Smooth muscle cell of the brain vasculature (primary cell): ENCODE data around the gene PHEX.

Experiments used
- DNase-seq: peaks from one replicate; pipeline ENCODE4 v3.0.0-alpha.2; 2012; ENCODE audit warnings: low read depth, low spot score

Gene PHEX

GRCh38 chrX:22040184-22040583, 8.1 kb downstream of the PHEX start:
- no peak for DNase-seq

GRCh38 chrX:22041907-22042530, 9.9 kb downstream of the PHEX start:
- no peak for DNase-seq

GRCh38 chrX:22043872-22044271, 11.7 kb downstream of the PHEX start:
- no peak for DNase-seq

GRCh38 chrX:22047468-22047867, 15.3 kb downstream of the PHEX start:
- no peak for DNase-seq

- no peak for DNase-seq
Measured at GRCh38 chrX:22053481-22053880, 21.4 kb downstream of the PHEX start.

GRCh38 chrX:22056235-22056634, 24.1 kb downstream of the PHEX start:
- no peak for DNase-seq

GRCh38 chrX:22057667-22058066, 25.5 kb downstream of the PHEX start:
- DNase-seq, result no peak

GRCh38 chrX:22059775-22060174, 27.6 kb downstream of the PHEX start:
- DNase-seq, result no peak

GRCh38 chrX:22060415-22061280, 28.5 kb downstream of the PHEX start:
- no peak for DNase-seq

GRCh38 chrX:22063284-22063683, 31.2 kb downstream of the PHEX start:
- no peak for DNase-seq

GRCh38 chrX:22069586-22069985, 37.5 kb downstream of the PHEX start:
- no peak for DNase-seq

- no peak for DNase-seq
Measured at GRCh38 chrX:22073928-22074327, 41.8 kb downstream of the PHEX start.

- no peak for DNase-seq
Measured at GRCh38 chrX:22078117-22078516, 46.0 kb downstream of the PHEX start.

- peak; percentile 18 for DNase-seq
Measured at GRCh38 chrX:22081475-22082092, 49.5 kb downstream of the PHEX start.

- no peak for DNase-seq
Measured at GRCh38 chrX:22086003-22086402, 53.9 kb downstream of the PHEX start.

- DNase-seq, result no peak
Measured at GRCh38 chrX:22087011-22087557, 55.0 kb downstream of the PHEX start.

- no peak for DNase-seq
Measured at GRCh38 chrX:22088326-22088725, 56.2 kb downstream of the PHEX start.

- peak; percentile 12 for DNase-seq
Measured at GRCh38 chrX:22090181-22090580, 58.1 kb downstream of the PHEX start.

GRCh38 chrX:22093550-22093949, 61.4 kb downstream of the PHEX start:
- DNase-seq, result no peak

- no peak for DNase-seq
Measured at GRCh38 chrX:22095286-22095685, 63.2 kb downstream of the PHEX start.

- no peak for DNase-seq
Measured at GRCh38 chrX:22095856-22096255, 63.7 kb downstream of the PHEX start.

GRCh38 chrX:22097012-22097694, 65.0 kb downstream of the PHEX start:
- peak; percentile 33 for DNase-seq
